Measurements from ENCODE around the gene MYB. TPM values are rescaled to one million over a fixed set of nuclear protein-coding genes. Genes with fewer than 3 reads are reported as not detected.

The MYB gene
- total and polyA plus RNA-seq, 2 experiments from 2014 or later, result 4.2 to 7.9 TPM

DNA sequence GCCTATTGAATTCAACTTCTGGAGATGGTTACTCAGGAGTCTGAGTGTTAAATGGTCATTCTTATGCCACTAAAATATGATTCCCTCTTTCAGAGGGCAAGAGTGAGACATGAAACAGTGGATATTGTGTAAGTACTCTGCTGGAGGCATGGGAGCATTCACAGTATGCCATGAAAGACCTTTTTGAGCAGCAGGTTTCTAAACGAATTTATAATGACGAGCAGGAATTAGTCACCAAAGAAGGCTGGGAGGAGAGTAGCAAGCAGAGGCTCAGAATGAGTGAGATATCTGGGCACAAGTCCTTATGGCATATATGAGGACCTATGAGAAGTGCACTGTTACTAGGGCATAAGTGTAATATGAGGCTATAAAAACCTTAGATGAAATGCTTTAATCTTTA is 10.9 kb upstream of the MYB start (continued):
- TF ChIP-seq, protein P1, sequence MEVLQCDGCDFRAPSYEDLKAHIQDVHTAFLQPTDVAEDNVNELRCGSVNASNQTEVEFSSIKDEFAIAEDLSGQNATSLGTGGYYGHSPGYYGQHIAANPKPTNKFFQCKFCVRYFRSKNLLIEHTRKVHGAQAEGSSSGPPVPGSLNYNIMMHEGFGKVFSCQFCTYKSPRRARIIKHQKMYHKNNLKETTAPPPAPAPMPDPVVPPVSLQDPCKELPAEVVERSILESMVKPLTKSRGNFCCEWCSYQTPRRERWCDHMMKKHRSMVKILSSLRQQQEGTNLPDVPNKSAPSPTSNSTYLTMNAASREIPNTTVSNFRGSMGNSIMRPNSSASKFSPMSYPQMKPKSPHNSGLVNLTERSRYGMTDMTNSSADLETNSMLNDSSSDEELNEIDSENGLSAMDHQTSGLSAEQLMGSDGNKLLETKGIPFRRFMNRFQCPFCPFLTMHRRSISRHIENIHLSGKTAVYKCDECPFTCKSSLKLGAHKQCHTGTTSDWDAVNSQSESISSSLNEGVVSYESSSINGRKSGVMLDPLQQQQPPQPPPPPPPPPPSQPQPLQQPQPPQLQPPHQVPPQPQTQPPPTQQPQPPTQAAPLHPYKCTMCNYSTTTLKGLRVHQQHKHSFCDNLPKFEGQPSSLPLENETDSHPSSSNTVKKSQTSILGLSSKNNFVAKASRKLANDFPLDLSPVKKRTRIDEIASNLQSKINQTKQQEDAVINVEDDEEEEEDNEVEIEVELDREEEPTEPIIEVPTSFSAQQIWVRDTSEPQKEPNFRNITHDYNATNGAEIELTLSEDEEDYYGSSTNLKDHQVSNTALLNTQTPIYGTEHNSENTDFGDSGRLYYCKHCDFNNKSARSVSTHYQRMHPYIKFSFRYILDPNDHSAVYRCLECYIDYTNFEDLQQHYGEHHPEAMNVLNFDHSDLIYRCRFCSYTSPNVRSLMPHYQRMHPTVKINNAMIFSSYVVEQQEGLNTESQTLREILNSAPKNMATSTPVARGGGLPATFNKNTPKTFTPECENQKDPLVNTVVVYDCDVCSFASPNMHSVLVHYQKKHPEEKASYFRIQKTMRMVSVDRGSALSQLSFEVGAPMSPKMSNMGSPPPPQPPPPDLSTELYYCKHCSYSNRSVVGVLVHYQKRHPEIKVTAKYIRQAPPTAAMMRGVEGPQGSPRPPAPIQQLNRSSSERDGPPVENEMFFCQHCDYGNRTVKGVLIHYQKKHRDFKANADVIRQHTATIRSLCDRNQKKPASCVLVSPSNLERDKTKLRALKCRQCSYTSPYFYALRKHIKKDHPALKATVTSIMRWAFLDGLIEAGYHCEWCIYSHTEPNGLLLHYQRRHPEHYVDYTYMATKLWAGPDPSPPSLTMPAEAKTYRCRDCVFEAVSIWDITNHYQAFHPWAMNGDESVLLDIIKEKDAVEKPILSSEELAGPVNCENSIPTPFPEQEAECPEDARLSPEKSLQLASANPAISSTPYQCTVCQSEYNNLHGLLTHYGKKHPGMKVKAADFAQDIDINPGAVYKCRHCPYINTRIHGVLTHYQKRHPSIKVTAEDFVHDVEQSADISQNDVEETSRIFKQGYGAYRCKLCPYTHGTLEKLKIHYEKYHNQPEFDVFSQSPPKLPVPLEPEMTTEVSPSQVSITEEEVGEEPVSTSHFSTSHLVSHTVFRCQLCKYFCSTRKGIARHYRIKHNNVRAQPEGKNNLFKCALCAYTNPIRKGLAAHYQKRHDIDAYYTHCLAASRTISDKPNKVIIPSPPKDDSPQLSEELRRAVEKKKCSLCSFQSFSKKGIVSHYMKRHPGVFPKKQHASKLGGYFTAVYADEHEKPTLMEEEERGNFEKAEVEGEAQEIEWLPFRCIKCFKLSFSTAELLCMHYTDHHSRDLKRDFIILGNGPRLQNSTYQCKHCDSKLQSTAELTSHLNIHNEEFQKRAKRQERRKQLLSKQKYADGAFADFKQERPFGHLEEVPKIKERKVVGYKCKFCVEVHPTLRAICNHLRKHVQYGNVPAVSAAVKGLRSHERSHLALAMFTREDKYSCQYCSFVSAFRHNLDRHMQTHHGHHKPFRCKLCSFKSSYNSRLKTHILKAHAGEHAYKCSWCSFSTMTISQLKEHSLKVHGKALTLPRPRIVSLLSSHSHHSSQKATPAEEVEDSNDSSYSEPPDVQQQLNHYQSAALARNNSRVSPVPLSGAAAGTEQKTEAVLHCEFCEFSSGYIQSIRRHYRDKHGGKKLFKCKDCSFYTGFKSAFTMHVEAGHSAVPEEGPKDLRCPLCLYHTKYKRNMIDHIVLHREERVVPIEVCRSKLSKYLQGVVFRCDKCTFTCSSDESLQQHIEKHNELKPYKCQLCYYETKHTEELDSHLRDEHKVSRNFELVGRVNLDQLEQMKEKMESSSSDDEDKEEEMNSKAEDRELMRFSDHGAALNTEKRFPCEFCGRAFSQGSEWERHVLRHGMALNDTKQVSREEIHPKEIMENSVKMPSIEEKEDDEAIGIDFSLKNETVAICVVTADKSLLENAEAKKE (CRISPR knock-in tag; IDR thresholded peaks at IDR 0.05), result no peak
- TF ChIP-seq, protein P2, sequence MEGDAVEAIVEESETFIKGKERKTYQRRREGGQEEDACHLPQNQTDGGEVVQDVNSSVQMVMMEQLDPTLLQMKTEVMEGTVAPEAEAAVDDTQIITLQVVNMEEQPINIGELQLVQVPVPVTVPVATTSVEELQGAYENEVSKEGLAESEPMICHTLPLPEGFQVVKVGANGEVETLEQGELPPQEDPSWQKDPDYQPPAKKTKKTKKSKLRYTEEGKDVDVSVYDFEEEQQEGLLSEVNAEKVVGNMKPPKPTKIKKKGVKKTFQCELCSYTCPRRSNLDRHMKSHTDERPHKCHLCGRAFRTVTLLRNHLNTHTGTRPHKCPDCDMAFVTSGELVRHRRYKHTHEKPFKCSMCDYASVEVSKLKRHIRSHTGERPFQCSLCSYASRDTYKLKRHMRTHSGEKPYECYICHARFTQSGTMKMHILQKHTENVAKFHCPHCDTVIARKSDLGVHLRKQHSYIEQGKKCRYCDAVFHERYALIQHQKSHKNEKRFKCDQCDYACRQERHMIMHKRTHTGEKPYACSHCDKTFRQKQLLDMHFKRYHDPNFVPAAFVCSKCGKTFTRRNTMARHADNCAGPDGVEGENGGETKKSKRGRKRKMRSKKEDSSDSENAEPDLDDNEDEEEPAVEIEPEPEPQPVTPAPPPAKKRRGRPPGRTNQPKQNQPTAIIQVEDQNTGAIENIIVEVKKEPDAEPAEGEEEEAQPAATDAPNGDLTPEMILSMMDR (conservative IDR thresholded peaks at IDR 0.05; ENCODE audit: low read depth in 2 of 2), result no peak
- no peak for TF ChIP-seq EZH2phosphoT487 (IDR thresholded peaks at IDR 0.05; ENCODE audit: unreplicated experiment)
- no peak for TF ChIP-seq ZNF331 (CRISPR knock-in tag; IDR thresholded peaks at IDR 0.05; ENCODE audit: low read depth)
- no peak for TF ChIP-seq POLR2AphosphoS5 (IDR thresholded peaks at IDR 0.05; ENCODE audit: low read depth)
- TF ChIP-seq STAT1 (IDR thresholded peaks at IDR 0.05; ENCODE audit: unreplicated experiment), result no peak
- no peak for TF ChIP-seq ZNF114 (CRISPR knock-in tag; IDR thresholded peaks at IDR 0.05)
- TF ChIP-seq, protein P3, sequence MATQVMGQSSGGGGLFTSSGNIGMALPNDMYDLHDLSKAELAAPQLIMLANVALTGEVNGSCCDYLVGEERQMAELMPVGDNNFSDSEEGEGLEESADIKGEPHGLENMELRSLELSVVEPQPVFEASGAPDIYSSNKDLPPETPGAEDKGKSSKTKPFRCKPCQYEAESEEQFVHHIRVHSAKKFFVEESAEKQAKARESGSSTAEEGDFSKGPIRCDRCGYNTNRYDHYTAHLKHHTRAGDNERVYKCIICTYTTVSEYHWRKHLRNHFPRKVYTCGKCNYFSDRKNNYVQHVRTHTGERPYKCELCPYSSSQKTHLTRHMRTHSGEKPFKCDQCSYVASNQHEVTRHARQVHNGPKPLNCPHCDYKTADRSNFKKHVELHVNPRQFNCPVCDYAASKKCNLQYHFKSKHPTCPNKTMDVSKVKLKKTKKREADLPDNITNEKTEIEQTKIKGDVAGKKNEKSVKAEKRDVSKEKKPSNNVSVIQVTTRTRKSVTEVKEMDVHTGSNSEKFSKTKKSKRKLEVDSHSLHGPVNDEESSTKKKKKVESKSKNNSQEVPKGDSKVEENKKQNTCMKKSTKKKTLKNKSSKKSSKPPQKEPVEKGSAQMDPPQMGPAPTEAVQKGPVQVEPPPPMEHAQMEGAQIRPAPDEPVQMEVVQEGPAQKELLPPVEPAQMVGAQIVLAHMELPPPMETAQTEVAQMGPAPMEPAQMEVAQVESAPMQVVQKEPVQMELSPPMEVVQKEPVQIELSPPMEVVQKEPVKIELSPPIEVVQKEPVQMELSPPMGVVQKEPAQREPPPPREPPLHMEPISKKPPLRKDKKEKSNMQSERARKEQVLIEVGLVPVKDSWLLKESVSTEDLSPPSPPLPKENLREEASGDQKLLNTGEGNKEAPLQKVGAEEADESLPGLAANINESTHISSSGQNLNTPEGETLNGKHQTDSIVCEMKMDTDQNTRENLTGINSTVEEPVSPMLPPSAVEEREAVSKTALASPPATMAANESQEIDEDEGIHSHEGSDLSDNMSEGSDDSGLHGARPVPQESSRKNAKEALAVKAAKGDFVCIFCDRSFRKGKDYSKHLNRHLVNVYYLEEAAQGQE (IDR thresholded peaks at IDR 0.05; ENCODE audit: unreplicated experiment), result no peak

Data from GM23338 (cell line).